Middle frontal gyrus (tissue), 1 donor: ENCODE measurements around the gene CCRL2.
"Not testable (repeated sequence)": the region's sequence is repeated elsewhere in the genome, so short reads cannot be mapped to it uniquely, and the experiment has no call there.

Source experiments
- DNase-seq: peaks from one replicate; pipeline ENCODE4 v3.0.0-alpha.2; 2015; ENCODE audit warnings: low spot score; ENCODE audit errors: extremely low spot score

Gene CCRL2

GRCh38 chr3:46427916-46428833, 21.1 kb downstream of the CCRL2 start:
- no peak for DNase-seq

DNA sequence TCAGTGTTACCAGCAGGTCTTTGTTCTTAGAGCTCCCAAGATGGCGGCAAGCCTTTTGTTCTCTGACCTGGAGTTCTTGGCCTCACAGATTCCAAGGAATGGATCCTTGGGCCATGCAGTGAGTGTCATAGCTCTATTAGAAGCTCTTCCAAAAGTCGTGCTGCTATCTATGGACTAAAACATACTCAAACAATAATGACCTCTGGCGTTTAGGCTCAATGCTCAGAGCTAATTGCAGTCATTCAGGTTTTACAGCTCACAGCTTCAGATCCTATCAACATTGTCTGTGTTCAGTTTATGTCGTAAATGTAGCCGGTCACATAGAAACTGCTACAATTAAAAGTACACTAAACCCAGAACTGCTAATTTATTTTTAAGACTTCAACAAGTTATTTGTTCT, 22.2 kb downstream of the CCRL2 start:
- DNase-seq: no peak

DNA sequence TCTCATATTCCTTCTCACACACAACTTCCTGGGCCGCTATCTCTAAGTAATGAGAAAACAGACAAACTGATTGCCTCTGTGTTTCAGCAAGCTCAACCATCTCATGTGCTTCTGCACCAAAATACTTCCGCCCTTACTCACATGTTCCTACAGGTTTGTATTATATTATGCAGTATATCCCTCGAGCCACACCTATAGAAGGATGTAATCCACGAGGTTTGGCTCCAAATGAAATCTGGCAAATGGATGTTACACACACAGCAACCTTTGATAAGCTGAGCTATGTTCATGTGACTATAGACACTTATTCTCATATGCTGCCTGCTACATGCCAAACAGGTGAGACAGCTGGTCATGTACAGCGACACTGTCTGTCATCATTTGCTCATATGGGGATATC, 22.6 kb downstream of the CCRL2 start:
- no peak for DNase-seq

DNA sequence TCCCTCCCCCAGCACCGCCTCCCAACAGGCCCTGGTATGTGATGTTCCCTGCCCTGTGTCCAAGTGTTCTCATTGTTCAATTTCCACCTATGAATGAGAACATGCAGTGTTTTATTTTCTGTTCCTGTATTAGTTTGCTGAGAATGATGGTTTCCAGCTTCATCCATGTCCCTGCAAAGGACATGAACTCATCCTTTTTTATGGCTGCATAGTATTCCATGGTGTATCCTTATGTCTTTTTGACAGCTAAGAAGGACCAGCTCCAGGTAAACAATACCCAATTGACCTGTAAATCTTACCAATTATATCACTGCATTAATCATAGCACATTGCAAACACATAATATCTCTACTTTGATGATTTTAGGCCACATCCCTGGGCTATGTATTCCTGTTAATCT, 23.8 kb downstream of the CCRL2 start:
- not testable (repeated sequence) for DNase-seq

DNA sequence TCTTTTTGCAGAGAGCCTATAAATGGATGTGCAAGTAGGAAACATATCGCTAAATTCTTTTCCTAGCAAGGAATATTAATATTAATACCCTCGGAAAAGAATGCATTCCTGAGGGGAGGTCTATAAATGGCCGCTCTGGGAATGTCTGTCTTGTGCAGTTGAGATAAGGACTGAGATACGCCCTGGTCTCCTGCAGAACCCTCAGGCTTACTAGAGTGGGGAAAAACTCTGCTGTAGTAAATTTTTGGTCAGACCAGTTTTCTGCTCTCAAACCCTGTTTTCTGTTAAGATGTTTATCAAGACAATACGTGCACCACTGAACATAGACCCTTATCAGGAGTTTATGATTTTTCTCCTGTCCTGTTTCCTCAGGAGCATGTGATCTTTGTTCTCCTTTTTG, 24.8 kb downstream of the CCRL2 start:
- not testable (repeated sequence) for DNase-seq

- DNase-seq: not testable (repeated sequence)
Measured at GRCh38 chr3:46433118-46433517, 26.1 kb downstream of the CCRL2 start.

- DNase-seq: no peak
Measured at GRCh38 chr3:46433841-46434240, 26.8 kb downstream of the CCRL2 start.

GRCh38 chr3:46435081-46435726, 28.1 kb downstream of the CCRL2 start:
- DNase-seq: no peak

GRCh38 chr3:46438831-46439230, 31.8 kb downstream of the CCRL2 start:
- no peak for DNase-seq

GRCh38 chr3:46440531-46441294, 33.7 kb downstream of the CCRL2 start:
- no peak for DNase-seq

DNA sequence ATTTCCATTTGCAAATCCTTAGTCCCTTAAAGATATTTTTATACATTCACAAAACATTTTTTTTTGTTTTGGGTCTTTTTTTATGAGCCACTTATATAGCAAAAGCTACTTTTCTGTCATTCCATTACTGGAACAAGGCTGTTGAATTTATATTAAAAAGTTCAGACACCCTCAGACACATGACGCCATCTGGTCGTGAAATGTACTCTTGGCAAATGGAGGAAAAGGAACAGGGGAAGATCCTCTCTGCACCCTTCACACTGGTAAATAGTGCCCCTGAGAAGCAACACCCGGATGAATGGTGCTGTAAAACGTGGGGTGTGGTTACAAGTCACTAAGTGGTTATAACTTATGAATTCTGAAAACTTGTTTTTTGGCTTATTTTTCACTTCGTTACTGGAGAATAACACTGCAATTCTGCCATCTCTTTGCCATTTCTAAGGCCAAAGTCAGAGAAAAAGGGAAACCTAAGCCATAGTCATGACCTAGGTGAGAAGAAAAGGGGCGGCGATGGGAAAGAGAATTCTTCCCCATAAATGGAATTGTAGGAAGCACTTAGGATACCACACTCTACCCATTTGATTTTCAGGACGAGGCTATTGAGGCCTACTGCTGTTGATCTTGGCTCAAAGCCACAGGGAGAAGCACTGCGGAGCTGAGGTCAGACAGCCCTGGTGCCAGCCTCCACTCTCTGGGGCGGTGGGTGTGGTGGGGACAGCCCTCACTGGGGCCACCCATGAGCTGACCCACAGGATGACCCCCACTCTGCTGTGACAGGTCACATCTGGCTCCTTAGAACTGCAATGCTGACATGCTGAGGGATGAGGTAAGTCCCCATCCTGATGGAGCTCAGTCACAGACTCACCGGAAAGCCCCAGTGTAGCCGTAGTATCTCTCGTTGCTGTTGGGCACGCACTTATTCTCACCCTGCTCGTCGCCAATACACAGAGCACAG, 35.8 kb downstream of the CCRL2 start:
- DNase-seq: no peak

DNA sequence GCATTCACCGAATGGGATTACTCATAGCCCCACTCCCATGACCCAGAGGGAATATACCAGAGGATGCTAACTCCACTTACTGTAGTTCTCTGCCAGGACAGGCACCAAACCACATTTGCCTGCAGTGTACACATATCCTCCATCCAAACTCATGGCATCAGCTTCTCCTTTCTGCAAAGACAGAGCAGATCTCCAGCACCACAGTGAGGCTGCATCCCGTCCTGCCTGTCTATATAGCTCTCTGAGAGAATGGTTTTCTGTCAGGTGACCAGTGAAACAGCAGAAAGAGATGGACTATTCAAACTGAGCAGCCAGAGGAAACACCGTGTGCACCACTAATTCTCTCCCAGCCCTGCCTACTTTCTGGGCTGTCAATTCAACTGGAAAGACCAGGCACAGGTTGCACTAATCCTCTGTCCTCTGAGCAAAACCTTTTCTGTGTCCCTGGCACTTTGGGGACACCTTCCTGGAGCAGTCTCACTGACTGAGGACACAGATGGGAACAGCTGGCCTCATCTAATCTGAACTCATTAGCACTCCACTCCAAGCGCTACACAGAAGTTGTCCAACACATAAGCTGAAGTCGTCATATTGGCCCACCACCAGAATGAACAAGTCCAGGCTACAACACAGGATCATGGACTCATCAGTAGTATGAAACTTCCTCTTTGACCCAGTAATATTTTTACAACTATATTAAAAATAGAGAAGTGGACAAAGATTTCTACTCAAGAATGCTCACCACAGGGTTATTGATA, 40.3 kb downstream of the CCRL2 start:
- DNase-seq: no peak

GRCh38 chr3:46448721-46449120, 41.7 kb downstream of the CCRL2 start:
- DNase-seq: no peak

- DNase-seq: no peak
Measured at GRCh38 chr3:46449755-46450552, 42.9 kb downstream of the CCRL2 start.

- no peak for DNase-seq
Measured at GRCh38 chr3:46453526-46454208, 46.6 kb downstream of the CCRL2 start.

- no peak for DNase-seq
Measured at GRCh38 chr3:46454209-46454595, 47.1 kb downstream of the CCRL2 start.

DNA sequence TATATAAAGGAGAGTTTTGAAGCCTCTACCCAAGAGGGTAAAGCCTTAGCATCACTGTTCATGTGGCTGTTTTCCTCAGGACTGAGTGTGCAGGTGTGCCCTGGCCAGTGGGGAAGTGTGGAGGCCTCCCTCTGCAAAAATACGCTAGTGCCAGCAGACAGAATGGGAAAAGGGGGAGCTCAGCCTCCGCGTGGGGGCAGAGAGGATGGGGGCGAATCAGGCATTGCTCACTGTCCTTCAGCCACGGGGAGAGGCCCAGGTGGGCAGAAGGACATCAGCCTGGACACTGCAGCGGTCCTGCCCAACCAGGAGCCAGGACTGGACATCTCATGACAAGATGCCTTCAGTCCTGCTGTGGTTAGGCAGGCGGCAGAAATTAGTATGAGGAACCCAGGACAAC, 47.5 kb downstream of the CCRL2 start:
- DNase-seq: no peak

DNA sequence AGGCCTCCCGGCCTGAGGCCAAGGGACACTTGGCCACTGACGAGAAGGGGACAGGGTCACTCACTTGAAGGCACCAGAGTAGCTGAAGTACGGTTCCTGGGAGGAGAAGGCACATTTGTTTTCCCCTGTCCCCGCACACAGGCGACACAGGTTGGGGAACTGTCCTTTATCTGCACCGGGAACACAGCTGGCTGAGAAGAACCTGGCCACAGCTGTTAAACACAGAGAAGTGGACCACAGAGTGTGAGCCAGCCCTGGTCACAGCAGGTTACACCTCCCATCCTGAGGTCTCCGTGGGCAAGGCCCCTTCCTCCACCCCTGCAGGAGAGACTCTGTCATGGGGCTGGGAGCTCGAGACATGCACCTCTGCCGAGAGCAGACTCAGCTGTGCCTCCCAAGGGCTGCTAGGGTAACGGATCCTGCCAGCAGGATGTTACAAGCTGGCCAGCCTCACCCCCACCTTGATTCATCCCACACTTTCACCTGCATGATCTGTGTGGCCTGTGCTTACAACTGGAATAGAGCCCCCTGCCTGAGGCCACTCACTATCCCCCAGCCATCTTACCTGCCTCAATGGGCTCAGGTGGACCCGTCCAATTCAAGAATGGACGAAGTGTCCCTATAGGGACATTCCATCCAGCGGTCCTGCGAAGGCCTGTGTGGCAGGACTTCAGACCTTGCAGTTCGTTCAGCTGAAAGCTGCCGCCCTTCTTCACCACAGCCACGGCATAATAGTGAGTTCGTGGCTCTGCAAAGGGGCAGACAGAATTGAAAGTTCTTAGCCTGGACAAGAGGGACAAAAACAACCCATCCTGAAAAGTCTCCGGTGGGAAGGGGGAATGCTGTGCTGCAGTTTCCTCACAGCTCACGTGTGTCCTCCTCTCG, 48.4 kb downstream of the CCRL2 start:
- DNase-seq: no peak
